Stimulated activated CD4-positive, alpha-beta T cell treated with anti-CD3 and anti-CD28 coated beads, Interleukin-2, amount 100 ng/mL, for 48 hours (primary cell): ENCODE results near the gene MYH7.
"Not testable (repeated sequence)": the region's sequence is repeated elsewhere in the genome, so short reads cannot be mapped to it uniquely, and the experiment has no call there.

Experiments
- DNase-seq, 2 donors: peaks; one replicate each; pipeline ENCODE4 v3.0.0-alpha.2; 2020

MYH7 gene

GRCh38 chr14:23430016-23430722 is 5.3 kb downstream of the MYH7 start:
- DNase-seq, result no peak

- DNase-seq, result no peak
These were observed 6.6 kb downstream of the MYH7 start for GRCh38 chr14:23428686-23429495.

GRCh38 chr14:23425798-23426197 is 9.7 kb downstream of the MYH7 start:
- DNase-seq, result not testable (repeated sequence)

GRCh38 chr14:23425169-23425568 is 10.3 kb downstream of the MYH7 start:
- DNase-seq, result no peak

GRCh38 chr14:23423657-23424056 is 11.8 kb downstream of the MYH7 start:
- DNase-seq, result no peak

- DNase-seq, result no peak
These were observed 13.9 kb downstream of the MYH7 start for GRCh38 chr14:23421594-23421993.

- DNase-seq, result not testable (repeated sequence)
These were observed 15.8 kb downstream of the MYH7 start for GRCh38 chr14:23419646-23420045.

GRCh38 chr14:23418021-23418420 is 17.4 kb downstream of the MYH7 start:
- DNase-seq, result no peak

GRCh38 chr14:23417269-23417668 is 18.2 kb downstream of the MYH7 start:
- DNase-seq, result not testable (repeated sequence)

GRCh38 chr14:23416801-23417200 is 18.7 kb downstream of the MYH7 start:
- no peak for DNase-seq

GRCh38 chr14:23415821-23416778 is 19.4 kb downstream of the MYH7 start:
- DNase-seq, result no peak

- no peak for DNase-seq
These were observed 20.3 kb downstream of the MYH7 start for GRCh38 chr14:23414906-23415820.

- no peak for DNase-seq
These were observed 21.2 kb downstream of the MYH7 start for GRCh38 chr14:23414254-23414653.

GRCh38 chr14:23413681-23414080 is 21.8 kb downstream of the MYH7 start:
- DNase-seq, result no peak

GRCh38 chr14:23411563-23412525 is 23.6 kb downstream of the MYH7 start:
- no peak for DNase-seq

- no peak for DNase-seq
These were observed 25.4 kb downstream of the MYH7 start for GRCh38 chr14:23409966-23410635.

GRCh38 chr14:23409475-23409874 is 26.0 kb downstream of the MYH7 start:
- no peak for DNase-seq

GRCh38 chr14:23408307-23408630 is 27.2 kb downstream of the MYH7 start:
- no peak for DNase-seq

- DNase-seq, result no peak
These were observed 27.7 kb downstream of the MYH7 start, which contains the start of gene MYH6 for GRCh38 chr14:23407516-23408306. TSS of gene MYH6 (minus strand) at chr14:23408273. CDS start at chr14:23407223, 1,050 bp downstream.
